OCI-LY7 (cell line): ENCODE results near the gene ABHD6. TPM values are rescaled to one million over a fixed set of nuclear protein-coding genes. Genes with fewer than 3 reads are reported as not detected.

Experiments used
- BruUV-seq: library from RNA; stranded (reverse); fragments of 400-500 nt; replicated peaks from 2 replicates; lab custom pipeline; 2021; lab: Mats Ljungman, UMichigan
- CTCF ChIA-PET: fragments of 300-600 bp; sonication (Branson Sonifier 250); formaldehyde crosslinking; loops from one replicate; lab custom pipeline; 2022; ENCODE audit warnings: antibody characterized with exemption; ENCODE audit not compliant: unreplicated experiment; lab: Charles Lee
- POLR2A ChIA-PET: fragments of 300-600 bp; sonication (Branson Sonifier 250); formaldehyde crosslinking; loops from one replicate; lab custom pipeline; 2022; ENCODE audit warnings: antibody characterized with exemption; lab: Charles Lee
- DNase-seq: peaks from one replicate; pipeline ENCODE4 v3.0.0-alpha.2; 2015; ENCODE audit warnings: low spot score
- H2AFZ ChIP-seq: fragments of 200-600 bp; sonication (generic), shearing (Covaris generic); 2 replicates; pipeline ENCODE4 v1.6.1; 2014; ENCODE audit warnings: mild to moderate bottlenecking, antibody characterized with exemption, low read length, moderate library complexity
- H3K27ac ChIP-seq: fragments of 200-600 bp; sonication (generic); 2 replicates; pipeline ENCODE4 v1.5.1; 2014; ENCODE audit warnings: mixed run types, low read depth, mild to moderate bottlenecking, moderate library complexity, low read length, inconsistent platforms; ENCODE audit not compliant: poor library complexity, severe bottlenecking
- H3K36me3 ChIP-seq: fragments of 200-600 bp; sonication (generic); 2 replicates; pipeline ENCODE4 v1.6.1; 2014; ENCODE audit warnings: mild to moderate bottlenecking, antibody characterized with exemption, low read length, moderate library complexity, mixed read lengths; ENCODE audit not compliant: insufficient read depth
- H3K4me1 ChIP-seq: fragments of 200-600 bp; sonication (generic); 2 replicates; pipeline ENCODE4 v1.5.1; 2014; ENCODE audit warnings: mild to moderate bottlenecking, low read length; ENCODE audit not compliant: insufficient read depth, poor library complexity, severe bottlenecking
- H3K4me2 ChIP-seq: fragments of 200-600 bp; sonication (generic); 2 replicates; pipeline ENCODE4 v1.6.1; 2014; ENCODE audit warnings: mild to moderate bottlenecking, low read length
- H3K4me3 ChIP-seq: fragments of 200-600 bp; sonication (generic); 2 replicates; pipeline ENCODE4 v1.5.1; 2014; ENCODE audit warnings: mild to moderate bottlenecking, low read depth, low read length; ENCODE audit not compliant: poor library complexity, severe bottlenecking
- H3K79me2 ChIP-seq: fragments of 200-600 bp; sonication (generic); 2 replicates; pipeline ENCODE4 v1.6.1; 2016; ENCODE audit warnings: low read depth, mild to moderate bottlenecking, low read length, moderate library complexity, mixed read lengths; ENCODE audit not compliant: insufficient read depth
- H3K9me2 ChIP-seq: fragments of 200-600 bp; sonication (generic); 2 replicates; pipeline ENCODE4 v1.6.1; 2016; ENCODE audit warnings: mild to moderate bottlenecking, low read length, mixed read lengths; ENCODE audit not compliant: insufficient read depth
- H3K9me3 ChIP-seq: fragments of 200-600 bp; sonication (generic); 2 replicates; pipeline ENCODE4 v1.6.1; 2014; ENCODE audit warnings: mild to moderate bottlenecking, mixed run types, low read length, mixed read lengths
- H4K20me1 ChIP-seq: fragments of 200-600 bp; sonication (generic); 2 replicates; pipeline ENCODE4 v1.6.1; 2014; ENCODE audit warnings: mild to moderate bottlenecking, antibody characterized with exemption, low read length, moderate library complexity, mixed read lengths; ENCODE audit not compliant: insufficient read depth
- EZH2phosphoT487 ChIP-seq: fragments of 200-600 bp; sonication (generic); IDR thresholded peaks from 2 replicates; pipeline ENCODE4 v1.6.1; 2018; ENCODE audit warnings: low read depth, borderline replicate concordance, mild to moderate bottlenecking, mixed run types, antibody characterized with exemption, low read length, moderate library complexity, mixed read lengths
- intact Hi-C: fragments of 100-400 bp; cut with micrococcal nuclease; formaldehyde crosslinking; loops from one replicate; pipeline ENCODE4 v1.10.0; 2022; ENCODE audit not compliant: unreplicated experiment
- total RNA-seq, 2 experiments: library from RNA; depleted of rRNA in 1 of 2; stranded (reverse); fragments of >200 nt in 1 of 2; shearing (Covaris generic) in 1 of 2; gene quantifications; 2 replicates each; pipeline ENCODE4 v1.2.3, GENCODE V29; 2014 to 2022
- TF ChIP-seq, protein P1 (sequence below): fragments of 200-600 bp; sonication (generic); conservative IDR thresholded peaks from 2 replicates; pipeline ENCODE4 v1.5.1; 2014; ENCODE audit warnings: mild to moderate bottlenecking, antibody characterized with exemption, low read length, moderate library complexity, mixed read lengths

Gene ABHD6
- total RNA-seq, 2 experiments from 2014 or later = 5.8 to 10.7 TPM

DNA sequence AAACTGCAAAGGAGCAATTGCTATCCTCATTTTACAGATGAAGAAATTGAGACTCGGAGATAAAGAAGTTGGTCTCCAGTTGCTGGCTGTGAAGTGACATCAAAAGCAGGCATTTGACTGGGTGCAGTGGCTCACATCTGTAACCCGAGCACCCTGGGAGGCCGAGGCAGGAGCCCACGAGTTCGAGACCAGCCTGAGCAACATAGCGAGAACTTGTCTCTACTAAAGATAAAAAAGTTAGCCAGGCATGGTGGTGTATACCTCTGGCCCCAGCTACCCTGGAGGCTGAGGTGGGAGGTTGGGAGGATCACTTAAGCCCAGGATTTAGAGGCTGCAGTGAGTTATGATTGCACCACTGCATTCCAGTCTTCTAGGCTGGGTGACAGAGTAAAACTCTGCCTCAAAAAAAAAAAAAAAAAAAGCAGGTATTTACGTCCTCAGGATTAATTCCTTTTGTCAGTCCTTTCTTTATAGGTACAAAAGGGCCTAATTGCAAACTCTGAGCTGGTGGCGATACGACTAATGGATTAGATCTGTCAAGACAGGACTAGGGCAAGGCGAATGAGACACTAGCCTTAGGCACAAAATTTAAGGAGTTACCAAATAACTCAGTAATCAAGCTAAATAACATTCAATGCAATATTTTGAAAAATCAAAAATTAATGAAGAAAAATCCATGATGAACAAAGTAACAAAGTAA, 20.9 kb upstream of the ABHD6 start:
- H3K4me1 ChIP-seq = peaks cover 22% of the 10 kb centered on the region
- H3K4me3 ChIP-seq = no peak overlapping the region
- no peak overlapping the region for H3K4me2 ChIP-seq

GRCh38 chr3:58217209-58217811, 20.3 kb upstream of the ABHD6 start:
- no TSS peak for BruUV-seq
- Histone ChIP-seq H4K20me1 (no peaks in the 10 kb centered on the region), H3K36me3 (no peaks in the 10 kb centered on the region), H3K4me3 (peak overlapping the region; percentile 24), H3K79me2 (no peaks in the 10 kb centered on the region), H3K4me2 (peak overlapping the region; percentile 62), H3K4me1 (peaks cover 22% of the 10 kb centered on the region), H3K9me2 (no peaks in the 10 kb centered on the region), H3K27ac (no peak overlapping the region), H2AFZ (peak overlapping the region; percentile 91), H3K9me3 (no peaks in the 10 kb centered on the region)
- ChIA-PET CTCF (interaction anchor here (1.0 to 1.8 kb wide), 5 partner anchors 14 to 40 kb away, joined by 3 to 10 read pairs (median 4); no protein-coding TSS in a partner anchor), POLR2A (interaction anchor here (0.6 to 1.1 kb wide), 7 partner anchors 10 to 1073 kb away, joined by 3 to 5 read pairs (median 4); no protein-coding TSS in a partner anchor)
- TF ChIP-seq, protein P1, sequence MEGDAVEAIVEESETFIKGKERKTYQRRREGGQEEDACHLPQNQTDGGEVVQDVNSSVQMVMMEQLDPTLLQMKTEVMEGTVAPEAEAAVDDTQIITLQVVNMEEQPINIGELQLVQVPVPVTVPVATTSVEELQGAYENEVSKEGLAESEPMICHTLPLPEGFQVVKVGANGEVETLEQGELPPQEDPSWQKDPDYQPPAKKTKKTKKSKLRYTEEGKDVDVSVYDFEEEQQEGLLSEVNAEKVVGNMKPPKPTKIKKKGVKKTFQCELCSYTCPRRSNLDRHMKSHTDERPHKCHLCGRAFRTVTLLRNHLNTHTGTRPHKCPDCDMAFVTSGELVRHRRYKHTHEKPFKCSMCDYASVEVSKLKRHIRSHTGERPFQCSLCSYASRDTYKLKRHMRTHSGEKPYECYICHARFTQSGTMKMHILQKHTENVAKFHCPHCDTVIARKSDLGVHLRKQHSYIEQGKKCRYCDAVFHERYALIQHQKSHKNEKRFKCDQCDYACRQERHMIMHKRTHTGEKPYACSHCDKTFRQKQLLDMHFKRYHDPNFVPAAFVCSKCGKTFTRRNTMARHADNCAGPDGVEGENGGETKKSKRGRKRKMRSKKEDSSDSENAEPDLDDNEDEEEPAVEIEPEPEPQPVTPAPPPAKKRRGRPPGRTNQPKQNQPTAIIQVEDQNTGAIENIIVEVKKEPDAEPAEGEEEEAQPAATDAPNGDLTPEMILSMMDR = peak; percentile 92
- no peak for TF ChIP-seq EZH2phosphoT487
- DNase-seq = peak; percentile 84
- intact Hi-C loops = loop anchor here (1.0 to 5.0 kb wide), 2 partner anchors 30 to 40 kb away; no protein-coding TSS in a partner anchor

More for the DNA sequence above, 20.9 kb upstream of the ABHD6 start:
- Histone ChIP-seq H3K79me2 (no peaks in the 10 kb centered on the region), H2AFZ (no peak overlapping the region; the same call in 1 of the 2 replicates), H4K20me1 (no peaks in the 10 kb centered on the region), H3K36me3 (no peaks in the 10 kb centered on the region), H3K9me3 (no peaks in the 10 kb centered on the region), H3K27ac (no peak overlapping the region), H3K9me2 (no peaks in the 10 kb centered on the region)
- DNase-seq = no peak
- no TSS peak for BruUV-seq
- CTCF ChIA-PET = interaction anchor here (1.0 to 1.8 kb wide), 2 partner anchors 13 to 29 kb away, joined by 4 to 10 read pairs; no protein-coding TSS in a partner anchor
- TF ChIP-seq, protein P1 = no peak
- no peak for TF ChIP-seq EZH2phosphoT487
- intact Hi-C loops = loop anchor here (1.0 to 5.0 kb wide), 2 partner anchors 29 to 39 kb away; no protein-coding TSS in a partner anchor
- POLR2A ChIA-PET = interaction anchor here (0.6 to 1.1 kb wide), 3 partner anchors 28 to 254 kb away, joined by 3 to 4 read pairs (median 4); no protein-coding TSS in a partner anchor
